Endothelial cell of umbilical vein (primary cell): ENCODE measurements around the gene VIPR1. TPM values are rescaled to one million over a fixed set of nuclear protein-coding genes. Genes with fewer than 3 reads are reported as not detected.

ENCODE experiments used
- BruUV-seq: library from RNA; stranded (reverse); fragments of 400-500 nt; replicated peaks from 2 replicates; lab custom pipeline; 2021; lab: Mats Ljungman, UMichigan
- CTCF ChIA-PET: fragments of 300-600, 350-600 bp; sonication (Branson Sonifier 250); formaldehyde crosslinking; loops from one replicate; lab custom pipeline; 2021; ENCODE audit warnings: antibody characterized with exemption, inconsistent platforms; lab: Charles Lee
- POLR2A ChIA-PET: fragments of 300-600, 350-600 bp; sonication (Branson Sonifier 250); formaldehyde crosslinking; loops from one replicate; lab custom pipeline; 2021; ENCODE audit warnings: antibody characterized with exemption, inconsistent platforms; lab: Charles Lee
- DNase-seq: peaks from one replicate; pipeline ENCODE4 v3.0.0-alpha.2; 2011; ENCODE audit warnings: low read depth, low spot score
- FAIRE-seq: peaks from 2 replicates; lab custom pipeline; 2011; peaks lifted over from hg19 to GRCh38; lab: Jason Lieb, UNC
- H2AFZ ChIP-seq: 2 replicates; pipeline ENCODE4 v1.6.0; 2012; ENCODE audit warnings: low read depth, low read length, control low read depth, inconsistent platforms
- H3K27ac ChIP-seq: 2 replicates; pipeline ENCODE4 v1.5.1; 2011; ENCODE audit warnings: low read depth, mild to moderate bottlenecking, control low read depth, low read length, moderate library complexity; ENCODE audit not compliant: insufficient read depth
- H3K27me3 ChIP-seq, 2 experiments: 2 replicates each; pipeline versions ENCODE4 v1.6.0 to v1.6.1; 2011; ENCODE audit warnings: low read length in 2 of 2, mixed read lengths in 1 of 2; ENCODE audit not compliant: control insufficient read depth in 2 of 2, insufficient read depth in 2 of 2
- H3K36me3 ChIP-seq, 2 experiments: 2 replicates in 1 of 2; 3 replicates in 1 of 2; pipeline ENCODE4 v1.5.1; 2011; ENCODE audit warnings: low read length in 2 of 2, mild to moderate bottlenecking in 1 of 2, moderate library complexity in 1 of 2; ENCODE audit not compliant: control insufficient read depth in 2 of 2, insufficient read depth in 2 of 2; ENCODE audit errors: extremely low read depth in 1 of 2
- H3K4me1 ChIP-seq: 3 replicates; pipeline ENCODE4 v1.5.1; 2011; ENCODE audit warnings: mild to moderate bottlenecking, low read length; ENCODE audit not compliant: control insufficient read depth, insufficient read depth; ENCODE audit errors: extremely low read depth
- H3K4me2 ChIP-seq: 2 replicates; pipeline ENCODE4 v1.6.1; 2011; ENCODE audit warnings: low read length, control low read depth, mixed read lengths; ENCODE audit not compliant: insufficient read depth
- H3K4me3 ChIP-seq, 3 experiments: fragments of 200-600 bp in 1 of 3; sonication (generic), shearing (Covaris generic) in 1 of 3; replicated peaks in 1 of 3; 2 replicates each; pipeline ENCODE4 v1.5.1; 2011 to 2016; ENCODE audit warnings: control low read depth in 3 of 3, low read length in 3 of 3, mild to moderate bottlenecking in 2 of 3, inconsistent platforms in 1 of 3, low read depth in 1 of 3, moderate library complexity in 1 of 3; ENCODE audit not compliant: insufficient read depth in 1 of 3
- H3K79me2 ChIP-seq: 2 replicates; pipeline ENCODE4 v1.6.0; 2012; ENCODE audit warnings: low read length, inconsistent platforms; ENCODE audit not compliant: control insufficient read depth, insufficient read depth
- H3K9ac ChIP-seq: replicated peaks from 2 replicates; pipeline ENCODE3; 2011; ENCODE audit warnings: low read length, control low read depth; ENCODE audit not compliant: insufficient read depth; ENCODE audit errors: extremely low read depth
- H3K9me1 ChIP-seq: replicated peaks from 3 replicates; pipeline ENCODE4 v1.6.0; 2011; ENCODE audit warnings: mild to moderate bottlenecking, low read length; ENCODE audit not compliant: control insufficient read depth, insufficient read depth; ENCODE audit errors: extremely low read depth
- H3K9me3 ChIP-seq: replicated peaks from 2 replicates; pipeline ENCODE4 v1.5.1; 2012; ENCODE audit warnings: low read length, inconsistent platforms; ENCODE audit not compliant: control insufficient read depth, insufficient read depth
- H4K20me1 ChIP-seq: replicated peaks from 2 replicates; pipeline ENCODE3; 2011; ENCODE audit warnings: mild to moderate bottlenecking, low read length; ENCODE audit not compliant: control insufficient read depth, insufficient read depth; ENCODE audit errors: extremely low read depth
- EZH2 ChIP-seq: IDR thresholded peaks from 2 replicates; pipeline ENCODE4 v1.6.1; 2012; ENCODE audit warnings: borderline replicate concordance, low read depth, mild to moderate bottlenecking, moderate library complexity, low read length, inconsistent platforms; ENCODE audit not compliant: severe bottlenecking
- FOS ChIP-seq: IDR thresholded peaks from 2 replicates; pipeline ENCODE4 v1.6.1; 2011; ENCODE audit warnings: mild to moderate bottlenecking, low read length, moderate library complexity, borderline replicate concordance; ENCODE audit not compliant: insufficient read depth
- GATA2 ChIP-seq: IDR thresholded peaks from 2 replicates; pipeline ENCODE4 v1.7.0; 2011; ENCODE audit warnings: low read depth, mild to moderate bottlenecking, moderate library complexity, mixed read lengths, low read length; ENCODE audit not compliant: insufficient read length, insufficient read depth
- JUN ChIP-seq: IDR thresholded peaks from 2 replicates; pipeline ENCODE4 v1.6.1; 2011; ENCODE audit warnings: borderline replicate concordance, low read depth; ENCODE audit not compliant: insufficient read length, insufficient read depth
- MYC ChIP-seq: IDR thresholded peaks from one replicate; pipeline ENCODE4 v1.6.1; 2011; ENCODE audit warnings: mild to moderate bottlenecking, low read depth, low read length
- POLR2A ChIP-seq: IDR thresholded peaks from 2 replicates; pipeline ENCODE4 v1.6.1; 2012; ENCODE audit warnings: low read depth, mild to moderate bottlenecking, control low read depth, low read length
- POLR2AphosphoS5 ChIP-seq: IDR thresholded peaks from 2 replicates; pipeline ENCODE4 v1.6.1; 2012; ENCODE audit warnings: low read depth, mild to moderate bottlenecking, control low read depth, low read length, moderate library complexity; ENCODE audit not compliant: insufficient read depth
- dilution Hi-C: fragments of 300-500 bp; cut with MboI; formaldehyde crosslinking; loops from one replicate; pipeline ENCODE4 v1.15.0; 2019; ENCODE audit warnings: low sequenced_read_pairs; ENCODE audit not compliant: extremely low pct_ligation_motif_present
- intact Hi-C: fragments of 100-400 bp; cut with micrococcal nuclease; formaldehyde crosslinking; loops from one replicate; pipeline ENCODE4 v1.10.0; 2022
- polyA plus RNA-seq, 4 experiments: library from polyadenylated mRNA; depleted of rRNA in 3 of 4; stranded (reverse) in 3 of 4; unstranded in 1 of 4; fragments of >200 nt; gene quantifications; 2 replicates each; pipeline versions ENCODE4 v1.2.1 to v1.2.3, GENCODE V29; 2011 to 2012; ENCODE audit warnings: missing spikeins in 1 of 4
- total RNA-seq: library from RNA; stranded (reverse); gene quantifications from 2 replicates; pipeline ENCODE4 v1.2.3, GENCODE V29; 2021
- TF ChIP-seq, protein P1 (sequence below): IDR thresholded peaks from 2 replicates; pipeline ENCODE4 v1.6.1; 2011; ENCODE audit not compliant: insufficient read depth, insufficient read length
- TF ChIP-seq, protein P2 (sequence below), 2 donors: IDR thresholded peaks; 1 replicate in 1 of 2; 2 replicates in 1 of 2; pipeline ENCODE4 v1.5.1; 2011; ENCODE audit warnings: low read length in 2 of 2, mild to moderate bottlenecking in 2 of 2, moderate library complexity in 2 of 2, control low read depth in 1 of 2, inconsistent platforms in 1 of 2, low read depth in 1 of 2; ENCODE audit not compliant: insufficient read depth in 1 of 2; ENCODE audit errors: extremely low read depth in 1 of 2

VIPR1 gene
- total and polyA plus RNA-seq, 2 donors (not counting 3 experiments of a cell fraction or from before 2014, with no cell fraction given): 3.8 to 4.7 TPM

DNA sequence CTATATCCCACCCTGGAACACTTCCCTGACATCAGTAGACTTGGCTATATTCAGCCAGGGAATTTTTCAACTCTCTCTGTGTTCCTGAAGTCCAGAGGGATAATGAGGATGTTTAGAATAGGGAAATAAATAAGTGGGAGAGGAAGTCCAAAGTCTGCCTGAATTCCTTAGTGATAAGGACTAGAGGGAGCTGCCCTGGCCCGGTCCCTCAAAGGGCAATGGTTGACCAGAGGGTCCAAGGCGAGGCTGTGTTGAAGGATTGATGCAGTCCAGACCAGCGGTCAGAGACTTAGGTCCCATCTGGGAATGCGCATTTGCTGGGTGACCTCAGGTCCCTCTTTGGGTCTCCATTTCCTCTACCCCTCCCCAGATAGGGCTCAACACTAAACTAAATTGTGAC is 7.9 kb downstream of the VIPR1 start:
- H3K4me1 ChIP-seq: no peaks in the 10 kb centered on the region
- H3K4me2 ChIP-seq: no peak overlapping the region
- H4K20me1 ChIP-seq: no peaks in the 10 kb centered on the region
- FAIRE-seq (no peak), DNase-seq (no peak)
- TF ChIP-seq, protein P1, sequence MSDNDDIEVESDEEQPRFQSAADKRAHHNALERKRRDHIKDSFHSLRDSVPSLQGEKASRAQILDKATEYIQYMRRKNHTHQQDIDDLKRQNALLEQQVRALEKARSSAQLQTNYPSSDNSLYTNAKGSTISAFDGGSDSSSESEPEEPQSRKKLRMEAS: no peak
- no peak for TF ChIP-seq MYC
- TF ChIP-seq JUN: no peak
- no peak for TF ChIP-seq POLR2AphosphoS5
- no peak for TF ChIP-seq GATA2
- no peak for TF ChIP-seq POLR2A
- no peak for TF ChIP-seq EZH2
- TF ChIP-seq FOS: no peak
- TF ChIP-seq, protein P2, sequence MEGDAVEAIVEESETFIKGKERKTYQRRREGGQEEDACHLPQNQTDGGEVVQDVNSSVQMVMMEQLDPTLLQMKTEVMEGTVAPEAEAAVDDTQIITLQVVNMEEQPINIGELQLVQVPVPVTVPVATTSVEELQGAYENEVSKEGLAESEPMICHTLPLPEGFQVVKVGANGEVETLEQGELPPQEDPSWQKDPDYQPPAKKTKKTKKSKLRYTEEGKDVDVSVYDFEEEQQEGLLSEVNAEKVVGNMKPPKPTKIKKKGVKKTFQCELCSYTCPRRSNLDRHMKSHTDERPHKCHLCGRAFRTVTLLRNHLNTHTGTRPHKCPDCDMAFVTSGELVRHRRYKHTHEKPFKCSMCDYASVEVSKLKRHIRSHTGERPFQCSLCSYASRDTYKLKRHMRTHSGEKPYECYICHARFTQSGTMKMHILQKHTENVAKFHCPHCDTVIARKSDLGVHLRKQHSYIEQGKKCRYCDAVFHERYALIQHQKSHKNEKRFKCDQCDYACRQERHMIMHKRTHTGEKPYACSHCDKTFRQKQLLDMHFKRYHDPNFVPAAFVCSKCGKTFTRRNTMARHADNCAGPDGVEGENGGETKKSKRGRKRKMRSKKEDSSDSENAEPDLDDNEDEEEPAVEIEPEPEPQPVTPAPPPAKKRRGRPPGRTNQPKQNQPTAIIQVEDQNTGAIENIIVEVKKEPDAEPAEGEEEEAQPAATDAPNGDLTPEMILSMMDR (IDR thresholded peaks at IDR 0.05; ENCODE audit: extremely low read depth in 1 of 2, insufficient read depth in 1 of 2, low read depth in 1 of 2, low read length in 2 of 2): no peak
- BruUV-seq: no TSS peak
- CTCF ChIA-PET: interaction anchor here (0.6 to 2.4 kb wide), 3 partner anchors 8 to 1488 kb away, joined by 4 to 8 read pairs (median 4); partner anchors contain the start of gene VIPR1
- no peak overlapping the region for H2AFZ ChIP-seq
- POLR2A ChIA-PET: no interaction called here
- H3K9me1 ChIP-seq: no peaks in the 10 kb centered on the region
- no peak overlapping the region for H3K9ac ChIP-seq
- dilution Hi-C loops (no loop called here), intact Hi-C loops (no loop called here)
- peaks cover 10 to 18% of the 10 kb centered on the region in 2 experiments for H3K27me3 ChIP-seq
- H3K79me2 ChIP-seq: no peaks in the 10 kb centered on the region
- no peak overlapping the region for H3K27ac ChIP-seq
- no peaks in the 10 kb centered on the region for H3K9me3 ChIP-seq
- H3K4me3 ChIP-seq: no peak overlapping the region
- no peaks in the 10 kb centered on the region for H3K36me3 ChIP-seq
